Pons (tissue), 1 donor: ENCODE data around the gene BAHCC1.

Source experiments
- DNase-seq: peaks from one replicate; pipeline ENCODE4 v3.0.0-alpha.2; 2016; ENCODE audit warnings: low spot score

The BAHCC1 gene

DNA sequence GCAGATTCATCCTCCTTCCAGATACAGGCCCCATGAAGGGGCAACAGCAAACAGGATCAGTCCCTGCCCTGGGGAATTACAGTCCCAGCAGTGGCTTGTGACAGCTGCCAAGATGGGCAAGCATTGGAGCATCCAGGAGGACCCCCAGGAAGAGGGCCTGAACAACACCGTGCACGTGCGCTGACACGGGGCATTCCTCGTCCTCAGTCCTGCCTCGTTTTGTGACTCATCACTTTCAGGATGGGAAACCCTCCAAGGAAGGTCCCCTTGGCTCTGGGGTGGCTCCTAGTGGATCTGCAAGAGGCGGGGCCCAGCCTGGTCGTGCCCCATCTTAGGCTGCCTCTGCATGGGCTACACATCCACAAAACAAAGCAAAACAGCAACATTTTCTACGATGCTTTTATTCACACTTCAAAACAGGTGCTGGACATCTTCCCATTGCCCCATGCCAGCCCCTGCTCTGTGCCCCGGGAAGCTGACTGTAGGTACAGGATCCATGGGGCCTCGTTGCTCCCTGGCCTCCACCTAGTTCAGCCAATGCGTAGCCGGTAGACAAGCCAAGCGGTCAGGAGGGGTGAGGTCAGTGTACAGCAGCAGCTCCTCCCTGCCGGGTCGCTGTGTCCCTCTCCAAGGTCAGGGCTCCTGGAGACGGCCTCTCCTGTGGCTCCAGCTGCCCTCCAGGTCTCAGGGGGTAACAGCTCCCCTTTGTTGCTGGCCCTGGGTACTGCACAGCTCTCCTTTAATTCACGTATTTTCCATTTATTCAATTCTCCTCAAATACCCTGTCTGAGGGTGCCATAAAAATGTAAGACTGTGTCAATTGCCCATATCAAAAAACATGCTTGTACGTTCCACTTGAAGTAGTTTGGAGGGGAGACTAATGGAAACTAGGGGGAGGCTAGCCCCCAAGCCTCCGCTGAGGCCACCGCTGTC lies 85.1 kb downstream of the BAHCC1 start:
- no peak for DNase-seq

DNA sequence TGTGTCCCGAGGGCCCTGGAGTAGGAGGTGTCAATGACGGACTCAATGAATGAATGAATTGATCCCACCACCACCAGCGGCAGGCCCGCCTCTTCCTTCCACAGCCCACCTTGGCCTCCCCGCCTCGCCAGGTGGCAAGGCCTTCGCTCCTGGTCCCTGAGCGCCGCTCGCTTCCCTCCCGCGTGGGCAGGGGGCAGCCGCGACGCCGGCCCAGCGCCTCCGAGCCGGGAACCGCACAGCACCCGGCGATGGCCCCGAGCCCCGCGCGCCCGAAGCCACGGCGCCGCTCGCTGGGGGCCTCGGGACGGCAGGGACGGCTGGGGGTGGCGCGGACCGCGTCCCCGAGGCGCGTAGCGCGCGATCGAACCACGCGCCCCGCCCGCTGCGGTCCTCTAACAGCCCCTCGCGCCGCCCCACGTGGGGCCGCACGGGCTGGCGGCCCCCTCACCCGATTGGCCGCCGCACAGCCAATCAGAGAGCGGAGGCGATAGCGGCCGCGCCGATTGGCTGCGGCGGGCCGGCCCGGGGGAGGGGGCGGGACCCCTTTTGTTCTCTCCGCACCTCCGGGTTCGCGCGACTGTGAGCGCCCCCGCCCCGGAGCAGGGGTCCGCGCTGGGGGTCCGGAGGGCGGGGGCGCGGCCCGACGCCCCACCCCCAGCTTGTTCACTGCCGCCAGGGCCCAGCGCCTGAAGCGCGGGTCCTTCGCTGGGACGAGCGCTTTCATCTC lies 86.0 kb downstream of the BAHCC1 start:
- DNase-seq, result peak; percentile 79

DNA sequence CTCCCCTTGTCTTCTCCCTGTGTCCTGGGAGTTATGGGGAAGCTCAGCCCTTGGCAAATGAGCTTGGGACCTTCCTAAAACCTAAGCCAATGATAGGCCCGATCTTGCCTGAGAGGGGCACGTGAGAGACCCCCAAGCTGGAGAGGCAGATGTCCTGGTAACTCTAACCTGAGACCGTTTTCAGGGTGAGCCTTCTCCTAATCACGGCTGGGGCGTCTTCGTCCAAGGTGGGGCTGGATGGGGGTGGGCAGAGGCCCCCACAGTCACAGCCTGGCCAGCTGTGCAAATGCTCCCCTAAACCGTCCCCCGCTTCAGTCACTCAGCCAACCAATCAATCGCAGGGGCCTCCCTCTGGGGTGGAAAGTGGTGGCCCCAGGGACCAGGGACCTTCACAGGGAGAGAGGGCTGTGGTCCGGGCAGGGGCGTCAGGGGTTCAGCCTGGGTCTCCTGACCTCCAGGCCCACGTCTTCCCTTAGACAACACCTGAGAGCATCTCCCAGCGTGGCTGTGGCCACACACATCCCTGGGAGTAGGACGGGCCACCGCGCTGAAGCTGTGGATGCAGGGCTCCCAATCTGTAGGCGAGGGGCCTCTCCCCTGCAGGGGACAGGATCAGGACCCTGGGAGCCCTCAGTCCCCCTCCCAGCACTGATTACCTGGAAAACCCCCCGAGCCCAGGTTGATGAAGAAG lies 86.7 kb downstream of the BAHCC1 start:
- no peak for DNase-seq

DNA sequence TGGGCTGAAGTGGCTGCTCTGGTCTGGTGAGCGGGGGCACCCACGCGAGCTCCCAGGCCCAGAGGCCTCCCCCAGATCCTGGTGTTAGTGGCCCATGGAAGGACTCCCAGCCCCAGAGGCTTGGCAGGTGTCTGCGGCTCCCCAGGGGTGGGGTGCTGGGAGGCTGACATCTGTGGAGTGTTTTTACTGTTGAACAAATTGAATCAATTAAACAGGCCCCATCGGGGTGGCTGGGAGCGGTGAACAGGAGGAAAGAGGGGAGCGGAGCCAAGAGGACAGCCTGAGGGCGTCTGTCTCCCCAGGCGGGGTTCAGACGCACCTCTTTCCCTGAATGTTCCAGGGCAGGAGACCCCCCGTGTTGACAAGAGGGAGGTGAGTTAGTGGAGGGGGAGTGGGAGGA lies 87.4 kb downstream of the BAHCC1 start:
- no peak for DNase-seq

DNA sequence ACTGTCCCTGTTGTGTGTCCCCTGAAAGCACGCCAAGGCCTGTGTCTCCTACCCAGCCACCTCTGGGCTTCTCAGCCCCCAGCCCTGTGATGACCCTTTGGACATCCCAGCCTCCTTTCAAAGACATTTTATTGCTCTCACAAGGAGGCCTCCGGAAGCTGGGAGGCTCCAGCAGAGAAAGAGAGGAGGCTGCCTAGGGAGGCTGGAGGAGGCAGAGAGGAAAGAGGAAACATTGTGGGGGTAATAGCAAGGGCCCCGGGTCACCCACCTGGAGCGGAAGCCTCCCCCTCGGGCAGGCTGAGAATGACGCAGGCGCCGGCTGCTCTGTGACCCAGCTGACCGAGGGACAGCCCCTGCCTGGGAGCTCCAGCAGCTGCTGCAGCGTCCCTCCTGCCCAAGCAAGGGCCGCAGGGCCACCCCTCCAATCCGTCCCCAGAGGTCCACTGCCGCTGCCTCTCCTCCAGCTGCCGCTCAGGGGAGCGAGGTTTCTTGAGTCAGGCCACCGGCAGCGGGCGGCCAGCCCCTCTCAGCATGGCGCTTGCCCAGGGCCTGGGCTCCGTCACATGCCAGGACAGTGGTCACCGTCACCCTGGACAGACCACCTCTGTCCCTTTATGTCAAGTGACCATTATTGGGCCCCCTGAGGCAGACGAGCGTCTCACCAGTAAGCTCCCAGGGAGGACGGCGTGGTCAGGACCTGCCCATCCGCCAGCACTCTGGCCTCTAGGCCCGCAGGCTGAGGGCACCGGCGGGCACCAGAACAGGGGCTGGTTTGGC lies 88.0 kb downstream of the BAHCC1 start:
- no peak for DNase-seq

DNA sequence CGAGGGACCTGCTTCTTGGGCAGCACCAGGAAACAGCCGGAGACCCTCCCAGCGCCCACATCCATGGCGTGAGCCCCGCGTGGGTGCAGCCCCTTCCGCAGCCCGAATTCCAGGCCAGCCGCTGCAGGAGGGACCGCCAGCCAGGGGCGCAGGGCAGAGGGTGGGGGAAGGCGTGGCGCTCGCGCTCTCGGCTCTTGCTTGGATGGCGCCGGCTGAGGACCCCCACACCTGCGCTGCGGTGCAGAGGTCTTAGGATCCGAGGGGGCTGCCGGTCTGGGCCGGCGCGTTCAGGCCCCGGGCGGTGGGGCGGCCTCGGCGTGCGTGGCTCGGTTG lies 88.6 kb downstream of the BAHCC1 start:
- no peak for DNase-seq

DNA sequence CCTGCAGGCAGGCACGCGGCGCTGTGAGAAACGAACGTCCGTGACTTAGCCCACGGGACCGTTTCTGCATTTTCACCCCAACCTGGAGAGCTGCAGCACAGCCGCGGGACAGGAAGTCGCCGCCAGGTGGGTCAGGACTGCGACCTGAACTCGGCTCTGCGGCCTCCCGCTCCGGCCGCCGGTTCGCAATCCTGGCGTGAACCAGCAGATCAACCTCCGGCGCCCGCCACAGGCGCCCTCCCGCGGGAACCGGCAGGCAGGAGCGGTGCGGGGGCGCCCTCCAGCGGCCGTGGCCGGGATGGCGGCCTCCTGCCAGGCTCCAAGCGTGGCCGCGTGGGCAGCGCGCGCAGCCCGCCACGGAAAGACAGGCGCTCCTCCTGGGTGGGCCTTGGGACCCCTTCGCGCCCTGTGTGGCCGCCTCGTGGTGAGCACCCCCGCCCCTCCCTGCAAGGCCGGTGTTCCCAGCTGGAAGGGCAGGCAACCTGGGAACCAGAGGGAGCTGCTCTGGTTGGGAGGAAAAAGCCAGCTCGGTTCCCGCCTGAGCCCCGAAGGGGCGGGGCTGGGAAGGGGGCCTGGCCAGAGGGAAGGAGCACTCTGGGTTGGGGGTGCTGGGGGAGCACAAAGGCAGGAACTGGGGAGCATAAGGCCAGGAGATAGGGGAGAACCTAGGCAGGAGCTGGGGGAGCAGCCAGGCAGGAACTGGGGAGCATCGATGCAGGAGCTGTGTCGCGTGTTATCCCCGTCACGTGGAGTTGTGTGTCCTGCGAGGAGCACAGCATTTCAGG lies 89.1 kb downstream of the BAHCC1 start:
- peak; percentile 75 for DNase-seq

DNA sequence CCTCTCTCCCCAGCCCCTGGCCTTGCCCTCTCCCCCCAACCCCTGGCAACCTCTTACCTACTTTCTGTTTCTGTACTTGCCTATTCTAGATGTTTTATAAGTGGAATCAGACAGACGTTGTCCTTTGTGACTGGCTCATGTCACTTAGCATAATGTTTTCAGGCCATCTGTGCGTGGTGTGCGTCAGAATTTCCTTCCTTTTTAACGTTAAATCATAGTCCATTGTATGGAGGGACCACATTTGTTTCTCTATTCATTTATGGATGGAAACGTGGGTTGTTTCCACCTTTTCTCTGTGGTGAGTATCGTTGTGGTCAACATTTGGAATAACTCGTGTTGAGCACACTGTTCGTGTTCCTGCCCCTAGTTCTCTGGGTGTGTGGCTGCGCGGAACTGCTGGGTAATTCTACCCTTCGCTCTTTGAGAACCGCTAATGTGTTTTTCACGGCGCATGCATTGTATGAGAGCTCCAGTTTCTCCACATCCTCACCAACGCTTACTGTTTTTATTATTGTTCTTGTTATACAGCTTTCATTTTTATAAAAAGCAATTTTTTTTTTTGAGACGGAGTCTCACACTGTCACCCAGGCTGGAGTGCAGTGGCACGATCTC lies 91.0 kb downstream of the BAHCC1 start:
- DNase-seq, result no peak

DNA sequence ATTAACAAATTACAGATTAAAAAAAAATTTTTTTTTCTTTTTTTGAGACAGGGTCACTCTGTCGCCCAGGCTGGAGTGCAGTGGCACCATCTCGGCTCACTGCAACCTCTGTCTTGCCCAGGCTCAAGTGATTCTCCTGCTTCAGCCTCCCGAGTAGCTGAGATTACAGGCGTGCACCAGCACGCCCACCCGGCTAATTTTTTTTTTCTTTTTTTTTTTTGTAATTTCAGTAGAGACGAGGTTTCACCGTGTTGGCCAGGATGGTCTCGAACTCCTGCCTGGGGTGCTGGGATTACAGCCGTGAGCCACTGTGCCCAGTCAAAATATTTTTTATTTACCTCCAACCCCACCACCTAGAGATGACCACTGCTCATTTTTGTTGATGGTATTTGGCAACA lies 91.8 kb downstream of the BAHCC1 start:
- no peak for DNase-seq

DNA sequence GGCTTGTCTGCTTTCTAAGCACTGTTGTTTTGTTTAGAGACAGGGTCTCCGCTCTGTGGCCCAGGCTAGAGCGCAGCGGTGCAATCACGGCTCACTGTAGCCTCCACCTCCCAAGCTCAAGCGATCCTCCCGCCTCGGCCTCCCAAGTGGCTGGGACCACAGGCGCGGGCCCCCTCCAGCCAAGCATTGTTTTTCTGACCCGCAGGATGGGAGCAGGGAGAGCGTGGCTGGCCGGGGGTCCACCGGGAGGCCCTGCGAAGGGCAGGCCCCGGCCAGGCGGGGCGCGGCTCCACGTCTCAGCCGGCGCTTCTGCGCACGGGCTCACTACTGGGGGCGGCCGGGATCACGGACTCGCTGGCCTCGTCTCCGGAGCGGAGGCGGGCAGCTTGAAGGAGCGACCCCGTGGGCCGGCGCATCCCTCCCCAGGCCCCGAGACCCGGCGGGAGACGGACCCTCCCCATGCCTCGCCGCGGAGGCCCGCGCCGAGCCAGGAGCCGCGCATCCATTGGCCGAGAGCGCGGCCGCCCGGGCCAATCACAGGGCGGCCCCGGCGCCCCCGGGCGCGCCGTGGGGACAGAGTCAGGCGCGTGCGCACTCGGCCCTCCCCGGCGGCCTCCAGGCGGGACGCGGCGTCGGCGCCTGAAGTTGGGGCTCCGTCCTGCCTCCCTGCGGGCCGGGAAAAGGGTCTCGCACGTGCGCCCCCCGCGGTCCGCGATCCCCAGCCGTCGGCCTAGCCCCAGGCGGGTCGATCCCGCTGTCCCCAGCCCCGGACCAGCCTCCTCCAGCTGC lies 92.4 kb downstream of the BAHCC1 start:
- no peak for DNase-seq

DNA sequence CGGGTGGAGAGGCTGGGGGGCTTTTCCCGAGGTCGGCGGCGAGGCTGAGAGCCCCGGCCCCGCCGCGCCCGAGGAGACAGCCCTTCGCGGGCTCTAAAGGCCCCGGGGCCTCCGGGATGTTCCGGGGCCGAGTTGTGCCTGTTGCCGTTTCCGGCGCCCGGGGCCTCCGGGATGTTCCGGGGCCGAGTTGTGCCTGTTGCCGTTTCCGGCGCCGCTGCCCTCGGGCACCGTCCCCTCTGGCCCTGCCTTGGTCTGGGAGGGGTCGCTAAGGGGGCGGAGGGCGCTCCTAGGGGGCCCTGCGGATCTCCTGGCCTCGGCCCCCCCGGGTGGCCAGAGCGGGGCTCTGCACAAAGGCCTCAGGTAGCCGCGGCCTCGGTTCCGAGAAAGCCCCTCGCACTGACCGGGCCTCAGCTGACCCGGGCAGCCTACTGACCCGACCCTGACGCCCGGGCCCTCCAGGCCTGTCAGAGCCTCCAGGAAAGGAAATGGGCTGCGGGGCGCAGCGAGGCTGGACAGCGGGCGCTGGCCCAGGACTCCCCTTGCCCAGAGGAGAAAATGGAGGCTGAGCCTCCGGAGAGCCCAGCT lies 93.1 kb downstream of the BAHCC1 start:
- no peak for DNase-seq

DNA sequence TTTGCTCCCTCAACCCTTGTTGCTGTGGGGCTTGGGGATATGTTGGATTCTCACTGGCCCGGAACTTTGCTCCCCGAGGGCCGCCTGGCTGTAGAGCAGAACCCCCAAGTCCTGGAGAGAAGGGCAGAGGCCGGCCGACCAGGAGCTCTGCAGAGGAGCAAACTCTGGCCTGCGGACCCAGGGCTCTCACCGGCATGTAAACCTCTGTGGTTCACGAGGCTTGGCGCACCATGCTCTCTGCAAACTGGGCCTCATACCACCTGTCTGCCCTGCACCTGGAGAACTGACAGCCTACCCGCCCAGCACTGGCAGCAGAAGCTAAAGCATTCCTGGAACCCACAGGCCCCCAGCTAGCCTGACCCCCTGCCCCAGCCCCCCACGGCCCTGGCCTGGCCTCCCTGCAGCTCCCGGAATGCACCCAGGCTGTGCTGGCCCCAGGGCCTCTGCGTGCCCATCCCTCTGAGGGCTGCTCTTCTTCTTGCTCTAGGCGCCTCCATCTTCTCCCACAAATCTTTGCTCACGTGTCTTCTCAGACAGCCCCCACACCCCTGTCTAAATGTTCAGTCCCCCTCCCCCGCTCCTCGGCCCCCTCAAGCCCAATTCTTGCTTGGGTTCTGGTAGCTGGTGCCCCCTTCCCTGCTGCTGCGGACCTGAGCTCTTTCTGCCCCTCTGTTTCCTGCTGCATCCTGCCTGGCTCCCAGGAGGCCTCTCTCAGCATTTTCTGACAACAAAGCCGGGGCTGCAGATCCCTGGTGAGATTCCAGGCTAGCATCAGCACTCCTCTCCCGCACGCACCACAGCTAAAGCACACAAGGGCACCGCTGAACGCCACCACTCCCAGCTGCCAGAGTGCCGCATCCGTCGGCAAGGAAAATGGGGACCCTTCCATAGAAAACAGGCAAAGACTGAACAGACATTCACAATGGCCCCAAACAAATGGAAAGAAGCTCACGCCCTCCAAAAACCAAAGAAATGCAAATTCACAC lies 94.0 kb downstream of the BAHCC1 start:
- no peak for DNase-seq

DNA sequence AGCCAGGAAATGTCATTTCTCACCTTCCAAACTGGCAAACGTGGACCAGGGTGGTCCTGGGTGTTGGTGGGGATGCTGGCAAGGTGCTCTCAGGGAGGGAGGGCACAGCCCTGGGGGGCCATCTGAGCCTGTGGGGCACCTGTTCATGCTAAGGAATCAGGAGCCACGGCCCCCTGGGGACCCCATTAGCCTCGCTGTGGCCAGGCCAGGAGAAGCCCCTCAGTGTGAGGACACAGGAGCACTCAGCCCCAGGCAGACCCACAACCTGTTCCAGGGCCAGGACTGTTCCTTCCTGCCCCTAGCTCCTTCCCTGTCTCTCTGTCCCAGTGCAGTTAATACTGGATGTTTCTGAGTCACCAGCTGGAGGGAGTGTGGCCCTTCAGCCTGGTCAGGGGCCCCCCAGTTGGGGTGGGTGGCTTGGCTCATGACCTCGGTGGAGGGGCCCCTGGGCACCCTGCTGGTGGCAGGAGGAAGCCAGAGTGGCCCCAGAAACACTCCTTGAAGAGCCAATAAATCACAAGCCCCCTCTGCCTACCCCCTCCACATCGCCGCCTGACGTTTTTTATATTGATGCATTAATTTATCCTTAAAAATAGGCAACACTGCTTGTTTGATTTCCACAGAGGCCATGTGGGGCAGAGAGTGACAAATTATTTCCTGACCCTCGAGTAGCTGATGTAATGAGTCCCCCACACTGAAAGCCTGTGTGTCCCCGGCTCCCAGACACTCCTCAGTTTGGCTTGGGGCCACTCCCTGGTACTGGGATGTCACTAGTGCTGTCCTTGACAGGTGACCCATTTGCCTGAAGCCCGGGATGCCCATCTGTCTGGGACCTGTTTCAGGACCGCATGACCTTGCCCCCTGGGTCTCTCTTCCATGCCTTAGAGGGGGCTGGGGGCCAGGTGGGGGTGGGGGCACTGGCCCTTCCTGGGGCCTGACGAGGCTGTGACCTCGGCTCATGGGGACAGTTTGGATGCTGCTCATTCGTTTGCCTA lies 95.0 kb downstream of the BAHCC1 start:
- DNase-seq, result no peak

DNA sequence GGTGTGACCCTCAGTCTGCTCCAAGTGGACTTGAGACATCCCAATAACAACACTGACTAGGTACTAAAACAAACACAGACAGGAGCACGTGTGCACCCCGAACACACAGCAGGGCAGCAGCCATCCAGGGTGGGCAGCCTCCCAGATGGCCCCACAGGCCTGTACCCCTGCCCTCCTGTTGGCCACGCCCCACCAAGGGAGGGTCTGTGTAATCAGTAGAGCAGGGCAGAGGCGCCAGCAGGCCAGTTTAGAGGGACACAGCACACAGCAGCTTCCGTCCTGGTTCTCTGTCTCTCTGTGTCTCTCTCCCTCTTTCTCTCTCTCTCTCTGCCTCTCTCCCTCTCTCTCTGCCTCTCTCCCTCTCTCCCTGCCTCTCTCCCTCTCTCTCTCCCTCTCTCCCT lies 95.9 kb downstream of the BAHCC1 start:
- no peak for DNase-seq

DNA sequence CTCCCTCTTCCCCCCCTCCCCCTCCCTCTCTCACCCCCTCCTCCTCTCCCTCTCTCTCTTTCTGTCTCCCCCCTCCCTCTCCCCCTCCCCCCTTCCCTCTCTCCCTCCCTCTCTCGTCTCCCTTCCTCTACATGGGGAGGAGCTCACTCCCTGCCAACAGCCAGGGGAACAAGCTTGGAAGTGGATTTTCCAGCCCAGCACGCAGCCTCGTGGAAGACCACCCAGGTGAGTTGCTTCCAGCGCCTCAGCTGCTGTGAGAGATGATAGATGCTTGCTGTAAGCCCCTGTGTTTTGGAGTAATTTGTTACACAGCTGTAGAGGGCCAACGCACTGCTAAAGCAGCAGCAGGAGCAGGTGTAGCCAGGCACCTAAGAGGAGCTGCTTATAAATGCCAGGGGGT lies 96.5 kb downstream of the BAHCC1 start:
- DNase-seq, result no peak

DNA sequence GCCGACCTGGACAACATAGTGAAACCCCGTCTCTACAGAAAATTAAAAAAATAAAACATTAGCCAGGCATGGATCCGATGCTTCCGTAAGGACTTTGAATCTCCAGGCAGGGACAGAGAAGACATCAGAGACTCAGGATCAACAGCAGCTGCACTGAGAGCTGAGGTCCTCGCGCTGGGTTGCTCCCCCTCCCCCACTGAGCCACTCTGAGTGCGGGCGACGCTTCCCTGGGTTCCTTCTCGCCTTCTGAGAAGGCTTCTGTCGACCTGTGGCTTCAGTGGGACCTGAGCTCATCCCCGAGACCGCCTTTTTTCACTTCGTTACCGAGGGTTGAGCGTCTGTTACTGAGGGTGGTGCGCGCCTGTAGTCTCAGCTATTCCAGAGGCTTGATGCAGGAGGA lies 96.9 kb downstream of the BAHCC1 start:
- DNase-seq, result no peak

DNA sequence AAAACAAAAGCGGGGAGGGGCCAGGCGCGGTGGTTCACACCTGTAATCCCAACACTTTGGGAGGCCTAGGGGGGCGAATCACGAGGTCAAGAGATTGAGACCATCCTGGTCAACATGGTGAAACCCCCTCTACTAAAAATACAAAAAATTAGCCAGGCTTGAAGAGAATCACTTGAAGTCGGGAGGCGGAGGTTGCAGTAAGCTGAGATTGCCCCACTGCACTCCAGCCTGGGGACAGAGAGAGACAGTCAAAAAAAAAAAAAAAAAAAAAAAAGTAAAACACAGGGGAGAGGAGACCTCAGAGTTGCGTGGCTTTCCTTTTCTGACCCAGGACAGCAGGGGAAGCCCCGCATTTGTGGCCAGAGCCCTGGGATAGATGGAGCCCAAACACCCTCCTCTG lies 97.4 kb downstream of the BAHCC1 start:
- DNase-seq, result no peak
